ENCODE measurements around the gene TUBB3.
A peak's percentile ranks its signal among the peaks of the same experiment; 100 is the strongest.
"Not testable (repeated sequence)": the region's sequence is repeated elsewhere in the genome, so short reads cannot be mapped to it uniquely, and the experiment has no call there.

Gene TUBB3

DNA sequence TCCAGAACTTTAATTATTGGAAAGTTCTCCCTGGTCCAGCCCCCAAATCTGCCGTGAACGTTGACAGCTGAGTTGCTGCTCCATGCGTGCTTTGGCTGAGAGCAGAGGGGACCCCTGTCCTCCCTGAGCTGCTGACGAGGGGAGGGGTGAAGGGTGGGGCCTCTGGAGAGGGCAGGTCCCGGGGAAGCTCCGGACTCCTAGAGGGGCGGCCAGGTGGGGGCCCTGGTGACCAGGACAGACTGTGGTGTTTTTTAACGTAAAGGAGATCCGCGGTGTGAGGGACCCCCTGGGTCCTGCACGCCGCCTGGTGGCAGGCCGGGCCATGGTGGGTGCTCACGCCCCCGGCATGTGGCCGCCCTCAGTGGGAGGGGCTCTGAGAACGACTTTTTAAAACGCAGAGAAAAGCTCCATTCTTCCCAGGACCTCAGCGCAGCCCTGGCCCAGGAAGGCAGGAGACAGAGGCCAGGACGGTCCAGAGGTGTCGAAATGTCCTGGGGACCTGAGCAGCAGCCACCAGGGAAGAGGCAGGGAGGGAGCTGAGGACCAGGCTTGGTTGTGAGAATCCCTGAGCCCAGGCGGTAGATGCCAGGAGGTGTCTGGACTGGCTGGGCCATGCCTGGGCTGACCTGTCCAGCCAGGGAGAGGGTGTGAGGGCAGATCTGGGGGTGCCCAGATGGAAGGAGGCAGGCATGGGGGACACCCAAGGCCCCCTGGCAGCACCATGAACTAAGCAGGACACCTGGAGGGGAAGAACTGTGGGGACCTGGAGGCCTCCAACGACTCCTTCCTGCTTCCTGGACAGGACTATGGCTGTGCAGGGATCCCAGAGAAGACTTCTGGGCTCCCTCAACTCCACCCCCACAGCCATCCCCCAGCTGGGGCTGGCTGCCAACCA is 4.4 kb upstream of the TUBB3 start, which contains the start of gene MC1R:
TSS of gene MC1R (plus strand) at position 410 of the 895 bp plus-strand sequence. CDS start at position 807, 397 bp downstream.
- peak; percentile 64 for DNase-seq (ENCODE audit: low read depth)

DNA sequence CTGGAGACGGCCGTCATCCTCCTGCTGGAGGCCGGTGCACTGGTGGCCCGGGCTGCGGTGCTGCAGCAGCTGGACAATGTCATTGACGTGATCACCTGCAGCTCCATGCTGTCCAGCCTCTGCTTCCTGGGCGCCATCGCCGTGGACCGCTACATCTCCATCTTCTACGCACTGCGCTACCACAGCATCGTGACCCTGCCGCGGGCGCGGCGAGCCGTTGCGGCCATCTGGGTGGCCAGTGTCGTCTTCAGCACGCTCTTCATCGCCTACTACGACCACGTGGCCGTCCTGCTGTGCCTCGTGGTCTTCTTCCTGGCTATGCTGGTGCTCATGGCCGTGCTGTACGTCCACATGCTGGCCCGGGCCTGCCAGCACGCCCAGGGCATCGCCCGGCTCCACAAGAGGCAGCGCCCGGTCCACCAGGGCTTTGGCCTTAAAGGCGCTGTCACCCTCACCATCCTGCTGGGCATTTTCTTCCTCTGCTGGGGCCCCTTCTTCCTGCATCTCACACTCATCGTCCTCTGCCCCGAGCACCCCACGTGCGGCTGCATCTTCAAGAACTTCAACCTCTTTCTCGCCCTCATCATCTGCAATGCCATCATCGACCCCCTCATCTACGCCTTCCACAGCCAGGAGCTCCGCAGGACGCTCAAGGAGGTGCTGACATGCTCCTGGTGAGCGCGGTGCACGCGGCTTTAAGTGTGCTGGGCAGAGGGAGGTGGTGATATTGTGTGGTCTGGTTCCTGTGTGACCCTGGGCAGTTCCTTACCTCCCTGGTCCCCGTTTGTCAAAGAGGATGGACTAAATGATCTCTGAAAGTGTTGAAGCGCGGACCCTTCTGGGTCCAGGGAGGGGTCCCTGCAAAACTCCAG is 3.4 kb upstream of the TUBB3 start:
- DNase-seq (ENCODE audit: low read depth): no peak

DNA sequence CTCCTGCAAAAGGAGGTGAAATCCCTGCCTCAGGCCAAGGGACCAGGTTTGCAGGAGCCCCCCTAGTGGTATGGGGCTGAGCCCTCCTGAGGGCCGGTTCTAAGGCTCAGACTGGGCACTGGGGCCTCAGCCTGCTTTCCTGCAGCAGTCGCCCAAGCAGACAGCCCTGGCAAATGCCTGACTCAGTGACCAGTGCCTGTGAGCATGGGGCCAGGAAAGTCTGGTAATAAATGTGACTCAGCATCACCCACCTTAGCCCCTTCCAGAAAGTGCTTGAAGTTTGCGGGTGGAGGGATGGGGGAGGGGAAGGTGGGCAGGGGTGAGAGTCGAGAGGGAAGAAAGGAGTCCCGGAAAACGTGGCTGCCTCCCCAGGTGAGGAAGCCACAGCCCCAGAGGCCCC is 2.4 kb upstream of the TUBB3 start:
- DNase-seq (ENCODE audit: low read depth): no peak

DNA sequence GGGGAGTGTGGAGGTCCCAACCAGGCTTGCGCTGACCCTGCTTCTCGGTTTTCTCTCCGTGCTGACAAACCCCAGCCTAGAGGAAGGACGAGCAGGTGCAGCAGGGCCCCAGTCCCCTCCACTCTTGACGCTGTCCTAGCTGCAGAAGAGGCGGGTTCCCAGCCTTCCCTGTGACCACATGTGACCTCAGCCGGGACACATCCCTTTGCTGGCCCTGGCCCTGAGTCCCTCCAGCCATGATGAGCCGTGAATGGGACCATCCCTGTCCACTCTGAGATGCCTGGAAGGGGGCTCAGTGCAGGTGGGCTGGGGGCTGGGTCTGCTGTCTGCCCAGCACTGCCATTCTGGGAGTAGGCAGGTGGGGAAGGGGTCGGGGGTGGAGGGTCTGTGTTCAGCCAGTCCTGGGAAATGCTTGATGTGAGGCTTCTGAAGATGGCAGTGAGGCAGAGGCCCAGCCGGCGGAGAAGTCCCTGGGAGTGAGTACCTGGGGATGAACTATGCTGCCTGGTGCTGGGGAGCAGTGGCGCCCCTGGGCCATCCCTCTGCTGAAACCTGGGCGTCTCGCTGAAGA is 1.9 kb upstream of the TUBB3 start:
- DNase-seq (ENCODE audit: low read depth): no peak

DNA sequence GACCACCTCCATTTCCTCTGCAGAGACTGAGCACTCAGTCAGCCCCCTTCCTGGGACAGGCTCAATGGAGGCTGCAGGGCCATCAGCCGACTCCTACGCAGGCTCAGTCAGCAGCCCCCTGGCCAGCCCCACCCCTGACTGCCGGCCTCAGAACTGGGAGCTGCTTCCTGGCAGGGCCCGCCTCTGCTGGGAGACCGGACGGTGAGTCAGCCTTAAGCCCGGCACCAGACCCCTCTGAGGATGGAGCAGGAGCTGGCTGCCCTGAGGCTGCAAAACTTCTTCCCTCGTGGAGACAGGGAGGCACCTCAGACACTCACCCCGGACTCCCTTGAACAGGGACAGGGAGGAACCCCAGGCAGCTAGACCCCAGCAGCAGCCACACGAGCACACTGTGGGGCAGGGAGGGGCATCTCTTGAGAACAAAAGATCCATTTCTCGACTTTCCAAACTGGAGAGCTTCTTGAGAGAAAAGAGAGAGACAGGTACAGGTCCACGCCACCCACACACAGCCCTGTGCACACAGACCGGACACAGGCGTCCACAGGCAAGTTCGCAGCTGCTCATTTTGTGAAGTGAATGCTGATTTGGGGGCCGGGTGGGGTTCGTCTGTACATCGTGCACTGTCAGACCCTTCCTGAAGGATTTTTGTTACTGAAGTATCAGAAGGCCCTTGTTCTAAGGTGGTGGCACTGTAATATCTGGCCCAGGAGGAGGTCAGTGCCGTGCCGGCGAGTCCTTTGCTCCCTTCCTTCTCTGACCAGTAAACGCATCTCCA is 1.3 kb upstream of the TUBB3 start:
- no peak for DNase-seq (ENCODE audit: low read depth)

DNA sequence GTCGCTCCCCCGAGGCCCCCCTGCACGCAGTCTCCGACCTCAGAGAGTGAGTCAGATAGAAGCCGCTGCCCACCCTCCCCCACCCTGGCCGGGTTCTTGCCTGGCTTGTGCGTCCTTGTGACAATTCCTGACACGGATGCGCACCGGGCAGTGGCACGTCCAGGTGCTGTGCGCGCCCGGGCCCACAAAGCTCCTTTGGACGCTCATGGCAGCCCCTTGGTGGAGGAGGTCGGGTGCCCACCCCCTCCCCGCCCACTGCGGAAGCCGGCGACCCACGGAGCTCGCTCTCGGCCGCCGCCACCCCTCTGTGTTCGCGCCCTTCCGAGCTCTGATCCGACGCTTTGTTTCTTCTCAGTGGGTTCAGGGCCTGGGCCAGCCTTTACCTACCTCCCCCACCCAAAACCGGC is 662 bp upstream of the TUBB3 start:
- DNase-seq (ENCODE audit: low read depth): no peak

DNA sequence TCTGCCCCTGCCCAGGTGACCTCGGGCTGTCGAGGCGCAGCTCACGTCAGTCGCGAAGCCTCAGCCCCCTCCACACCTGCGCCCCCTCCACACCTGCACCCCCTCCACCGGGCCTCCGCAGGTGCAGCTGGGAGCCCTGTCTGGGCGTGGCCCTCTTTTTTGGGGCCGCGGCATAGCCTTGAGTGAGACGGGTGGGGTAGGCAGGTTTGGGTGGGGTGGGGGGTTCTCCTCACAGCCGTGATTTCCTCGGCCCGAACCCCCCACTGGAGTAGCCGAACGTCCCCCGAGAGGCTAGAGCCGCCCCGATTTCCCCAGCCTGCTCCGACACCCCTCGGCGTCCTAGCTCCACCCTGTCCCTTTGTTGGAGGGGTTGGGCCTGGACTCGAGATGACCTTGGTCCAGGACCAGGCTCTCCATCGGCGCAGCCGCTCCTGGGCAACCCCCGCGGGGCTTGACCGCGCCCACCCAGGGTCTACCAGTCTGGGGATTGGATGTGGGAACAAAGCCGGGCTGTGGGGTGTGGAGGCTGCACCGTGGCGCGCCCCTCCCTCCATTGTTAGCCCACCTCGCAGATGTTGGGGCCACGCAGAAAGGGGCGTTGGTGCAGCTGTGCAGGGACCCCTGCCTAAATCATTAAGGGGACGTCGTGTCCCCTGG is 626 bp downstream of the TUBB3 start:
- no peak for DNase-seq (ENCODE audit: low read depth)

DNA sequence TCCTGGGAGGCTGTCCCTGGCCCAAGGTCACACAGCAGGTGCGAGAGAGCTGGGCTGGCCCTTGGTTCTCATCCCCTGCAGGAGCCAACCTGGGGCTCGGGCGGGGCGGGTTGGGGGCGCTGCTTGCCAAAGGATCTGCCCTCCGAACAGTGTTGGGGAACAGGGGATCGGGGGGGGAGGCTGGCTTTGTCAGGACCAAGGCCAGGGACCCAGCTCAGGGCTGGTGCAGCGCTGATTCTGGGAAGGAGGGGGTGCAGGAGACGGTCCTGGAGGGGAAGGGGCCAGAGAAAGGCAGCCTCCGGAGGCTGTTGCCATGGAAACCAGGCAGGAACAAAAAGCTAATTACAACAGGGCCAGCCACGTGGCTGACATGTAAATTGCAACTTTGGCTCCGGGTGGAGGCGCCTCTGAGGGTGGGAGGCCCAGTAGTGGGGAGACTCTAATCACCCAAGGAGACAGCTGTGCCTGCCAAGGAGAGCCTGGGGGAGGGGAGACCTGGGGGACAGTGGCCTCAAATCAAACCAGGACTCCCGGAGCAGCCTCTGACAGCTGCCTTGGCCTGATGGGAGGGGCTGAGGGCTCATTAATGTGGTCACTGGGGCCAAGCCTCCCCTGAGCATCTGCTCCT is 1.3 kb downstream of the TUBB3 start:
- no peak for DNase-seq (ENCODE audit: low read depth)

DNA sequence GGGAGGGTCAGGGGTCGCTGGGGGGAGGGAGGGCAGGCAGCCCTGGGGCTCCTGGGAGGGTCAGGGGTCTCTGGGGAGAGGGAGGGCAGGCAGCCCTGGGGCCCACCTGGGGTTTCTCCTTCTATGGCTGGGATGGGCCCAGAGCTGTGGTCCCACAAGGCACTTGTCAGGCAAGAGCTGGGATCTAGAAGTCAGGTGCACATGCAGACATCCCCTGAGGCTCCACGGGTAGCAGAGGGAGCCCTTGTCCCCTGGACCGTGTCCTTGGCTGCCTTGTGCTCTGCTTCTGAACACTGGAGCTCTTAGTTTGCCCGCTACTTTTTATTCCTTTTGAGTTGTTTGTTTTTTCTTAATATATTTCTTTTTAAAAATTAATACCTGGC is 1.8 kb downstream of the TUBB3 start:
- DNase-seq (ENCODE audit: low read depth): no peak

DNA sequence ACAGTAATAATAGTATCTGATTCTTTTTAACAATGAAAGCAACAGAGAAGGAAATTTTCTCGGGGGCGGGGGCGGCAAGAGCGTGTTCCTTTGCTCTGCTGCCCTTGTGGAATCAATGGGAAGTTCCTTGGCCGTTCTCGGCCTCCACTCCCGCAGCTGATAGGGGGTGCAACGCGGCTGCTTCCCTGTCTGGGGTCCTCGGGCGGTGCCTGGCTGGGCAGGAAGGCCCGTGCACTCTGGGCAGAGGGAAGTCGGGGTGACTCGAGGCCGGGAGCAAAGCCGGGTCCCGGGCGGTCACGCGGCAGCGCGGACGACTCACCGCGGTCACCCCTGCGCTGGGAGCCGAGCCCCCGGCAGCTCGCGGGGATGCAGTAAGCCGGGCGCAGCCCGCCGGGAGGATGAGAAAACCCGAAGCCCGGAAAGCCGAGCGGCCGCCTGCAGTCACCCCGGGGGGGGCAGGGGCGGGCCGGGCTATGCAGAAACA is 2.5 kb downstream of the TUBB3 start:
- no peak for DNase-seq (ENCODE audit: low read depth)

DNA sequence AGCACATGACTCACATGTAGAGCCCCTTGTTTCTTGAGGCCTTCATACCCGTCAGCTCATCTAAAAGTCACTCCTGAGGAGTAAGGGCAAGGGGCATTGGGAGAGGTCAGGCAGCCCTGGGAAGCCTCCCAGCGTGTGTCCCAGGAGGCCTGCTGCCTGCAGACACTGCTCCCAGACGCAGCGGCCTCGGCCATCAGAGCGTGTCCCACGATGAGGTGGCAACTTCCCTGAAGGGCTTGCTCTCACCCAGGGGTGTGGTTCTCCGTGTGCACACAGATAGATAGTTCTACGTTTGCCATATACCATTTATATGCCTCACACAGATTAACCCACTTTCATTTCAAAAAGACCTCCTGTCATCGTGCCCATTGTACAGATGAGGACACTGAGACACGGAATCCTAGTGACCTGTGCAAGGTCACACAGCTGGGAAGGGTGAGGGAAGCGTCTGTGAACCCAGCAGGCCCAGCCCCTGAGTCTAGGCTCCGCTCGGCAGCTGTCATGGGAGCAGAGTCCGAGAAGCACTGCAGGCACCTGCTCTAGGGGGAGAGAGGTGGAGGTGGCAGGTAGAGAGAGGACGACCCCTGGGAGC is 8.3 kb downstream of the TUBB3 start:
- DNase-seq (ENCODE audit: low read depth): no peak

DNA sequence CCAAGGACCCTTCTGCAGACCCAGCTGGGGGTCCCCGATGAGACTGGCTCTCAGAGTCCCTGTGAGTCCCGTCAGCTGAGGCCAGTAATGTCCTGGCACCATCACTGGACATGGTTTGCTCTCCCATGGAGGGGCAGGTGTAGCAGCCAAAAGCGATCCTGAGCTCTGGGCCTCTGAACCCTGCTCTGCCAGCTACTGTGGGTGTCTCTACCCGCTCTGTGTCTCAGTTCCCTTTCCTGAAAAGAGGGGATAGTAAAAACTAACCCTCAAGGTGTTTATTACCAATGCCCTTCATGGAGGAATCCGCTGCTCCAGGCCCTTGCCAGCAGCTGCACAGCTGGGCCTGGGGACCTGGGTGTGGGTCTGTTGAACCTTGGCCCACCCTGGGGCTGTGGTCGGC is 8.8 kb downstream of the TUBB3 start:
- no peak for DNase-seq (ENCODE audit: low read depth)

DNA sequence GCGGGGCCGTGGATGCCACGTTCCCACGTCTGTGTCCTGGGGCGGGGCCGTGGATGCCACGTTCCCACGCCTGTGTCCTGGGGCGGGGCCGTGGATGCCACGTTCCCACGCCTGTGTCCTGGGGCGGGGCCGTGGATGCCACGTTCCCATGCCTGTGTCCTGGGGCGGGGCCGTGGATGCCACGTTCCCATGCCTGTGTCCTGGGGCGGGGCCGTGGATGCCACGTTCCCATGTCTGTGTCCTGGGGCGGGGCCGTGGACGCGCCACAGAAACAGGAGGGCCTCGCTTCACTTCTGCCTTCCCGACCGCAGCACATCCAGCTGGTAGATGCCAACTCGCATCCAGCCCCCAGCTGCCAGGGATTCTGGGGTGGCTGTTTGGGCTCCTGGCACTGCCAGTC is 10.9 kb downstream of the TUBB3 start:
- DNase-seq (ENCODE audit: low read depth): not testable (repeated sequence)

DNA sequence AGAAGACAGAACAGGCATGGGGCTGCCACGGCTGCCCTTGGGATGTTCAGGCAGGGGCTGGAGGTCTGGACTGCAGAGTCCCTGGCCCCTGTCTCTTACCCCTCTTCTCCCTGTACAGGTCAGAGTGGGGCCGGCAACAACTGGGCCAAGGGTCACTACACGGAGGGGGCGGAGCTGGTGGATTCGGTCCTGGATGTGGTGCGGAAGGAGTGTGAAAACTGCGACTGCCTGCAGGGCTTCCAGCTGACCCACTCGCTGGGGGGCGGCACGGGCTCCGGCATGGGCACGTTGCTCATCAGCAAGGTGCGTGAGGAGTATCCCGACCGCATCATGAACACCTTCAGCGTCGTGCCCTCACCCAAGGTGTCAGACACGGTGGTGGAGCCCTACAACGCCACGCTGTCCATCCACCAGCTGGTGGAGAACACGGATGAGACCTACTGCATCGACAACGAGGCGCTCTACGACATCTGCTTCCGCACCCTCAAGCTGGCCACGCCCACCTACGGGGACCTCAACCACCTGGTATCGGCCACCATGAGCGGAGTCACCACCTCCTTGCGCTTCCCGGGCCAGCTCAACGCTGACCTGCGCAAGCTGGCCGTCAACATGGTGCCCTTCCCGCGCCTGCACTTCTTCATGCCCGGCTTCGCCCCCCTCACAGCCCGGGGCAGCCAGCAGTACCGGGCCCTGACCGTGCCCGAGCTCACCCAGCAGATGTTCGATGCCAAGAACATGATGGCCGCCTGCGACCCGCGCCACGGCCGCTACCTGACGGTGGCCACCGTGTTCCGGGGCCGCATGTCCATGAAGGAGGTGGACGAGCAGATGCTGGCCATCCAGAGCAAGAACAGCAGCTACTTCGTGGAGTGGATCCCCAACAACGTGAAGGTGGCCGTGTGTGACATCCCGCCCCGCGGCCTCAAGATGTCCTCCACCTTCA is 11.7 kb downstream of the TUBB3 start:
- DNase-seq (ENCODE audit: low read depth): no peak

DNA sequence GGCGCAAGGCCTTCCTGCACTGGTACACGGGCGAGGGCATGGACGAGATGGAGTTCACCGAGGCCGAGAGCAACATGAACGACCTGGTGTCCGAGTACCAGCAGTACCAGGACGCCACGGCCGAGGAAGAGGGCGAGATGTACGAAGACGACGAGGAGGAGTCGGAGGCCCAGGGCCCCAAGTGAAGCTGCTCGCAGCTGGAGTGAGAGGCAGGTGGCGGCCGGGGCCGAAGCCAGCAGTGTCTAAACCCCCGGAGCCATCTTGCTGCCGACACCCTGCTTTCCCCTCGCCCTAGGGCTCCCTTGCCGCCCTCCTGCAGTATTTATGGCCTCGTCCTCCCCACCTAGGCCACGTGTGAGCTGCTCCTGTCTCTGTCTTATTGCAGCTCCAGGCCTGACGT is 12.5 kb downstream of the TUBB3 start:
- not testable (repeated sequence) for DNase-seq (ENCODE audit: low read depth)

DNA sequence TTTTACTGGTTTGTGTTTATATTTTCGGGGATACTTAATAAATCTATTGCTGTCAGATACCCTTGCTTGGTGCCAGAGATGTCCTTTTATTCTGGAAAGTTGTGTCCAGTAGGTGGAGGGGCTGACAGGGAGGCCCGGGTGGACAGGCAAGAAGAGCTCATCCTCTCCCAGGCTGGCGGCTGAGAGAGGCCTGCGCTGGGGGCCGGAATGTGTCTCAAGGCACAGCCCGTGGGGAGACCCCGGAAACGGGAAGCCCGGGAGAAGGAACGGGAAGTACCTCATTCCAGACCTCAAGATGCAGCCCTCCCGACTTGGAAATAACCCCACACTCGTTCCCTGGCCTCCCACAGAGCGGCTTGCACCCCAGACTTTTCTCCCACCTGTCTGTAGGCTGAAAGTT is 12.9 kb downstream of the TUBB3 start:
- DNase-seq (ENCODE audit: low read depth): no peak

DNA sequence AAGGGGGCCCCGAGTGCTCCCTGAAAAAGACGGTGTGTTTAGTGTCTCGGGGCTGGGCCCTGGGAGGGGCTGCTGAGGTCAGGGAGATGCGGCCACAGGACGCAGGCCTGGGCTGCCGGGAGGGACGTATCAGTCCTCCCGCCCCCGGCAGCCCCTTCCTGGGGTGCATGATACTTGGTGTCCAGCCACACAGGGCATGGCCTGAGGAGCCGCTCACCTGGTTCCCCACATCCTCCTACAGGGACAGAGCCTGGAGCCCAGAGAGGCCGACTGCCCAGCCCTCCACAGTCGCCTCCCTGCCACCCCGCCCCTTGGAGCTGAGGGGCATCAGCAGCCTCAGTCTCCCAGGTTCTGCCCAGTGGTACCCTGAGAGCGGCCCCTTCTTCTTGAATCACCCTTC is 13.4 kb downstream of the TUBB3 start:
- no peak for DNase-seq (ENCODE audit: low read depth)

DNA sequence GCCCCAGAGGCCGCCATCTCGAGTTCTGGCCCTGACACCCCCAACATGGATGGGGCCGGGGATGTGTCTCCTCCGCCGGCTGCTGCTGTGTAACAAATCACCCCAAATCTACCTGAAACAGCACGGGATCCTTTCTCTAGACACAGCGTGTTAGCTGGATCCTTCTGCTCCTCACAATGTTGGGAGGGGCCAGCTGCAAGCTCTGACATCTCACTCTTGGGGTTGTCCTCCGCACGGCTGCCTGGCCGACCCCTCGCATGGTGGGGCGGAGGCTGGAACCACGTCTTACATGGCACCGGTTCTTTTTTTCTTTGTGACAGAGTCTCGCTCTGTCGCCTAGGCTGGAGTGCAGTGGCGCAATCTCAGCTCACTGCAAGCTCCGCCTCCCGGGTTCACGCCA is 13.8 kb downstream of the TUBB3 start:
- no peak for DNase-seq (ENCODE audit: low read depth)

DNA sequence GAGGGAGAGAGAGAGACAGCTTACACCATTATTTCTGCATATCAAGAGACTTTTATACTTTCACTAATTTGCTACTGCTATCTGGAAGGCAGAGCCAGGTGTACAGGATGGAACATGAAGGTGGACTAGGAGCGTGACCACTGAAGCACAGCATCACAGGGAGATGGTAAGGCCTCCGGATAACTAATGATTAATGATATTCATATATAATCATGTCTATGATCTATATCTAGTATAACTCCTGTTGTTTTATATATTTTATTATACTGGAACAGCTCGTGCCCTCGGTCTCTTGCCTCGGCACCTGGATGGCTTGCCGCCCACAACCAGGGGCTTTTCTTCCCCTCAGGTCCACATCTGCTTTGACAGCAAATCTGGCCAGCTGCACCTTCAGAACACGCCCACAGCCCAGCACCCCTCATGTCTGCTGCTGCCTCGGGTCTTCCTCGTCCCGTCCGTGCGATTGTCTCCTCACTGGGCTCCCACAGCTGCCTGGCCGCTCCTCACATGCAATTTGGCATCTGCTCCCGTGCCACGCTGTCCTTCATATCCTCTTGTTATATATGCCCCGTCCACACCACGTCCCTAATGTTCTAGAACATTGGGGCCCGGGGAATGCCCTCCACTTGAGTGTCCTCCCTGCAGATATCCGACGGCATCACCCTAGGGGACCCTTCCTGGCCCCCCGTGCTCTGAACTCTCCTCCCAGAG is 15.2 kb downstream of the TUBB3 start:
- DNase-seq (ENCODE audit: low read depth): no peak

All from CMK (cell line).